GM04503 (cell line): ENCODE data around the gene PARP11.

Experiments used
- DNase-seq: peaks from one replicate; pipeline ENCODE4 v3.0.0-alpha.2; 2012; ENCODE audit warnings: low read depth

The PARP11 gene

GRCh38 chr12:3770891-3771290, 102.3 kb downstream of the PARP11 start:
- DNase-seq, result peak; percentile 51

GRCh38 chr12:3768911-3769447, 104.2 kb downstream of the PARP11 start:
- DNase-seq, result no peak

DNA sequence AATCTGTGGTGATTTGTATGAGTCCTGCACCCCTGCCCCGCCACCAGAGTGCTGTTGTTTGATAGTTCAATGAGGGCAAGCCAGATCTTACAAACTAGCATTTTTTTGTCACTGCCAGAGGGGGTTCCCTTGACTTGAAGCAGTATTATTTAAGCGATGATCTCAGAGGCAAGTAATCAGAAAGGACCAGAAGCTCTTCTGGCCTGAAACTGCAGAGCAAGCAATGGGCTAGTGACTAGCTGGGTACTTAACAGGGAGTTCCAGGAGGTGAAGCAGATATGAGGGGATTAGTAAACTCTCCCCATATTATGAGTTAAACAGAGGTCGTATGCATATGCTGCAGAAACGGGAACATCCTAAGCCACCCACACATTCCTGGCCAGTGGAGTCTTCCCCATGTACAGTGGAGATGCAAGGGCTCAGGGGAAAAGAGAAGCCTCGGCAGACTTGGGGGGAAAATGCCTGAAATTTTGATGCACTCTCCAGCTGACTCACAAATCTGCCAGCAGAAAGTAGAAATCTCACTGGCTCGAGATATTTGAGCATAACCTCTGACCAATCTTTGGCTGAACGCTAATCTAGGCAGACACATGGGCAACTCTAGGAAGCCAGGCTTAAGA, 112.0 kb downstream of the PARP11 start:
- DNase-seq, result no peak

DNA sequence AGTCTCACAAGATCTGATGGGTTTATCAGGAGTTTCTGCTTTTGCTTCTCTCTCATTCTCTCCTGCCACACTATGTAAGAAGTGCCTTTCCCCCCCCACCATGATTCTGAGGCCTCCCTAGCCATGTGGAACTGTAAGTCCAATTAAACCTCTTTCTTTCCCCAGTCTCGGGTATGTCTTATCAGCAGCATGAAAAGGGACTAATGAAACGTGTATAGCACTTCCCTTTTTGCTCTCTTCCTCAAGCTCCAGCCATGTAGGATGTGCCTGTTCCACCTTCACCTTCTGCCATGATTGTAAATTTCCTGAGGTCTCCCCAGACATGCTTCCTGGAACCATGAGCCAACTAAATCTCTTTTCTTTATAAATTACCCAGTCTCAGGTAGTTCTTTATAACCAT, 113.3 kb downstream of the PARP11 start:
- DNase-seq, result no peak
